ENCODE results near the gene PRAMEF11. TPM values are rescaled to one million over a fixed set of nuclear protein-coding genes. Genes with fewer than 3 reads are reported as not detected.
"Not testable (repeated sequence)": the region's sequence is repeated elsewhere in the genome, so short reads cannot be mapped to it uniquely, and the experiment has no call there.

The PRAMEF11 gene
- total RNA-seq, 1 experiment from 2014 or later = not detected

- H3K4ac ChIP-seq (ENCODE audit: low read depth, low read length); H3K4me2 ChIP-seq (ENCODE audit: insufficient read depth, insufficient read length, low read length); H2BK15ac ChIP-seq (ENCODE audit: low read depth, low read length); DNase-seq; H3K27ac ChIP-seq (ENCODE audit: insufficient read length, low read depth, low read length); H3K23ac ChIP-seq (ENCODE audit: insufficient read length, low read depth, low read length); H2BK12ac ChIP-seq (ENCODE audit: insufficient read length, low read depth, low read length); H3K27me3 ChIP-seq (ENCODE audit: insufficient read depth, low read length); H4K8ac ChIP-seq (replicated peaks; ENCODE audit: insufficient read length, low read depth, low read length); H3K4me1 Mint-ChIP-seq; H4K91ac ChIP-seq (ENCODE audit: insufficient read length, low read depth, low read length); H3K79me1 ChIP-seq (ENCODE audit: insufficient read depth, low read depth, low read length, poor library complexity, severe bottlenecking); H2AK5ac ChIP-seq (ENCODE audit: insufficient read length, low read length); H3K9ac ChIP-seq (ENCODE audit: extremely low read depth, insufficient read length, low read length); H3K27me3 Mint-ChIP-seq (ENCODE audit: low read depth); H3K4me1 ChIP-seq (ENCODE audit: insufficient read depth, low read length); H3K79me2 ChIP-seq (ENCODE audit: insufficient read depth, low read length); H3T11ph ChIP-seq (ENCODE audit: low read length); H3K27ac Mint-ChIP-seq; H3K14ac ChIP-seq (ENCODE audit: insufficient read depth, low read length); H3K23me2 ChIP-seq (ENCODE audit: insufficient read length, low read depth, low read length, poor library complexity, severe bottlenecking); H2BK20ac ChIP-seq (ENCODE audit: low read depth, low read length, poor library complexity, severe bottlenecking); H4K20me1 ChIP-seq (ENCODE audit: control insufficient read depth, insufficient read depth, insufficient read length); H3K56ac ChIP-seq (ENCODE audit: insufficient read length, low read depth, low read length); H2BK5ac ChIP-seq (ENCODE audit: insufficient read length, low read length); H4K5ac ChIP-seq (ENCODE audit: insufficient read length, low read depth, low read length); H2BK120ac ChIP-seq (ENCODE audit: low read depth, low read length, poor library complexity, severe bottlenecking); H3K18ac ChIP-seq (ENCODE audit: insufficient read length, low read depth, low read length); H3K4me3 Mint-ChIP-seq; H2AFZ ChIP-seq (ENCODE audit: low read length): not testable (repeated sequence)
- Mint-ChIP-seq H3K36me3 (ENCODE audit: insufficient read depth in 1 of 3, low read depth in 3 of 3) (peaks cover 0 to 11% (median 7%) of the 10 kb centered on the region in 3 experiments; a peak in 5 of 7 replicates), H3K9me3 (peaks cover 49 to 58% of the 10 kb centered on the region in 2 experiments)
- H3K9me3 ChIP-seq (ENCODE audit: control insufficient read depth, low read depth, low read length) = peaks cover 11% of the 10 kb centered on the region
- WGBS (ENCODE audit: extremely low coverage, insufficient read length, low lambda C conversion rate) = no CpG with 5 or more reads among the region's 7 CpGs
Observed at GRCh38 chr1:12863131-12863880, 32.1 kb upstream of the PRAMEF11 start.

- not testable (repeated sequence) for H3K4me3 Mint-ChIP-seq; H4K8ac ChIP-seq (replicated peaks; ENCODE audit: insufficient read length, low read depth, low read length); H3K27me3 Mint-ChIP-seq (ENCODE audit: low read depth); H3K4me1 Mint-ChIP-seq; H3K4ac ChIP-seq (ENCODE audit: low read depth, low read length); H2AK5ac ChIP-seq (ENCODE audit: insufficient read length, low read length); H4K91ac ChIP-seq (ENCODE audit: insufficient read length, low read depth, low read length); H2BK5ac ChIP-seq (ENCODE audit: insufficient read length, low read length); DNase-seq; H3T11ph ChIP-seq (ENCODE audit: low read length); H4K20me1 ChIP-seq (ENCODE audit: control insufficient read depth, insufficient read depth, insufficient read length); H3K79me2 ChIP-seq (ENCODE audit: insufficient read depth, low read length); H3K56ac ChIP-seq (ENCODE audit: insufficient read length, low read depth, low read length); H3K4me2 ChIP-seq (ENCODE audit: insufficient read depth, insufficient read length, low read length); H2BK15ac ChIP-seq (ENCODE audit: low read depth, low read length); H3K79me1 ChIP-seq (ENCODE audit: insufficient read depth, low read depth, low read length, poor library complexity, severe bottlenecking); H3K23me2 ChIP-seq (ENCODE audit: insufficient read length, low read depth, low read length, poor library complexity, severe bottlenecking); H2BK20ac ChIP-seq (ENCODE audit: low read depth, low read length, poor library complexity, severe bottlenecking); H3K14ac ChIP-seq (ENCODE audit: insufficient read depth, low read length); H3K4me1 ChIP-seq (ENCODE audit: insufficient read depth, low read length); H4K5ac ChIP-seq (ENCODE audit: insufficient read length, low read depth, low read length); H3K23ac ChIP-seq (ENCODE audit: insufficient read length, low read depth, low read length); H3K27ac ChIP-seq (ENCODE audit: insufficient read length, low read depth, low read length); H3K9ac ChIP-seq (ENCODE audit: extremely low read depth, insufficient read length, low read length); H3K18ac ChIP-seq (ENCODE audit: insufficient read length, low read depth, low read length); H2BK120ac ChIP-seq (ENCODE audit: low read depth, low read length, poor library complexity, severe bottlenecking); H3K27ac Mint-ChIP-seq; H2BK12ac ChIP-seq (ENCODE audit: insufficient read length, low read depth, low read length); H3K27me3 ChIP-seq (ENCODE audit: insufficient read depth, low read length); H2AFZ ChIP-seq (ENCODE audit: low read length)
- no CpG with 5 or more reads among the region's 2 CpGs for WGBS (ENCODE audit: extremely low coverage, insufficient read length, low lambda C conversion rate)
- H3K9me3 Mint-ChIP-seq = peaks cover 69 to 87% of the 10 kb centered on the region in 2 experiments
- peaks cover 45% of the 10 kb centered on the region for H3K9me3 ChIP-seq (ENCODE audit: control insufficient read depth, low read depth, low read length)
- H3K36me3 Mint-ChIP-seq (ENCODE audit: insufficient read depth in 1 of 3, low read depth in 3 of 3) = peaks cover 0 to 16% (median 11%) of the 10 kb centered on the region in 3 experiments; a peak in 6 of 7 replicates
Observed at GRCh38 chr1:12856786-12857185, 25.6 kb upstream of the PRAMEF11 start, which contains the start of gene PRAMEF2. Gene PRAMEF2 (plus strand): TSS chr1:12857086. CDS start chr1:12859010, 1,924 bp downstream.
